Measurements from ENCODE around the gene DDB1. TPM values are rescaled to one million over a fixed set of nuclear protein-coding genes. Genes with fewer than 3 reads are reported as not detected.

Gene DDB1
- total RNA-seq, 4 donors from 2014 or later, result 105 to 144 (median 127) TPM

GRCh38 chr11:61294717-61295595 lies 37.9 kb downstream of the DDB1 start, which contains the start of gene VWCE:
Gene VWCE (minus strand): TSS chr11:61295316. CDS start chr11:61295037, 279 bp downstream.
- TF ChIP-seq CTCF (IDR thresholded peaks at IDR 0.05; ENCODE audit: low read depth), result no peak

GRCh38 chr11:61293867-61294716 lies 38.8 kb downstream of the DDB1 start:
- no peak for TF ChIP-seq CTCF (IDR thresholded peaks at IDR 0.05; ENCODE audit: low read depth)

- no peak for TF ChIP-seq CTCF (IDR thresholded peaks at IDR 0.05; ENCODE audit: low read depth)
Observed at GRCh38 chr11:61292356-61292755, 40.5 kb downstream of the DDB1 start.

- no peak for TF ChIP-seq CTCF (IDR thresholded peaks at IDR 0.05; ENCODE audit: low read depth)
Observed at GRCh38 chr11:61290905-61291690, 41.8 kb downstream of the DDB1 start.

- no peak for TF ChIP-seq CTCF (IDR thresholded peaks at IDR 0.05; ENCODE audit: low read depth)
Observed at GRCh38 chr11:61287338-61287977, 45.4 kb downstream of the DDB1 start.

GRCh38 chr11:61283613-61284012 lies 49.3 kb downstream of the DDB1 start:
- no peak for TF ChIP-seq CTCF (IDR thresholded peaks at IDR 0.05; ENCODE audit: low read depth)

All from subcutaneous adipose tissue (tissue), 4 donors.